Measurements from ENCODE around the gene EMILIN3. TPM values are rescaled to one million over a fixed set of nuclear protein-coding genes. Genes with fewer than 3 reads are reported as not detected.
A peak's percentile ranks its signal among the peaks of the same experiment; 100 is the strongest.

EMILIN3 gene
- polyA plus RNA-seq, 1 of the 3 experiments (the other 2 are of a cell fraction): 0.02 TPM

GRCh38 chr20:41330343-41330720, 36.3 kb downstream of the EMILIN3 start (continued):
- TF ChIP-seq CTCF (IDR thresholded peaks at IDR 0.05) (no peak), RXRA (IDR thresholded peaks at IDR 0.05; ENCODE audit: borderline replicate concordance, low read depth) (no peak), FOSL2 (IDR thresholded peaks at IDR 0.05; ENCODE audit: borderline replicate concordance, low read depth) (no peak)

GRCh38 chr20:41329435-41330342, 36.9 kb downstream of the EMILIN3 start:
- no peaks in the 10 kb centered on the region for H3K27me3 ChIP-seq (ENCODE audit: insufficient read depth)
- peak overlapping the region; percentile 91 for H2AFZ ChIP-seq (ENCODE audit: low read depth)
- ChIA-PET POLR2A (no interaction called here), CTCF (interaction anchor here (0.6 to 3.7 kb wide), 3 partner anchors 11 to 367 kb away, joined by 3 to 18 read pairs (median 5); partner anchors contain the start of gene LPIN3)
- no peak overlapping the region for H3K4me3 ChIP-seq (ENCODE audit: low read depth in 2 of 2, low read length in 1 of 2)
- H3K9ac ChIP-seq: peak overlapping the region; percentile 62
- no peaks in the 10 kb centered on the region for H4K20me1 ChIP-seq (ENCODE audit: insufficient read depth)
- H3K4me2 ChIP-seq: peak overlapping the region; percentile 72
- H3K79me2 ChIP-seq (ENCODE audit: insufficient read depth): no peaks in the 10 kb centered on the region
- peak overlapping the region; percentile 3 to 93; a peak in 3 of 4 replicates for H3K27ac ChIP-seq (ENCODE audit: low read depth in 2 of 2, low read length in 1 of 2)
- DNase-seq: no peak
- WGBS (ENCODE audit: low lambda C conversion rate): 26% methylated on average over 12 of the region's 14 CpGs
- H3K36me3 ChIP-seq (replicated peaks in 1 of 2; ENCODE audit: control insufficient read depth in 1 of 2, insufficient read depth in 2 of 2, low read length in 1 of 2): no peaks in the 10 kb centered on the region
- H3K4me1 ChIP-seq (ENCODE audit: control insufficient read depth in 1 of 2, insufficient read depth in 2 of 2, low read depth in 1 of 2, low read length in 1 of 2): peaks cover 0 to 14% of the 10 kb centered on the region in 2 experiments; a peak in 1 of 4 replicates
- H3K9me3 ChIP-seq: no peaks in the 10 kb centered on the region
- H3F3A ChIP-seq (replicated peaks; ENCODE audit: insufficient read depth): peaks cover 13% of the 10 kb centered on the region
- no peaks in the 10 kb centered on the region for H3K9me2 ChIP-seq
- TF ChIP-seq USF1 (IDR thresholded peaks at IDR 0.05; ENCODE audit: borderline replicate concordance, low read depth) (peak; percentile 84), RCOR1 (IDR thresholded peaks at IDR 0.05; ENCODE audit: low read length) (no peak), NFIC (IDR thresholded peaks at IDR 0.05; ENCODE audit: borderline replicate concordance) (peak; percentile 25; the same call in 1 of the 2 replicates), FOSL2 (IDR thresholded peaks at IDR 0.05; ENCODE audit: borderline replicate concordance, low read depth) (peak; percentile 89), TEAD4 (IDR thresholded peaks at IDR 0.05; ENCODE audit: borderline replicate concordance, insufficient read depth) (0 out of 2 replicates have a peak, but pooled peaks have one; percentile 32), SMC3 (IDR thresholded peaks at IDR 0.05; ENCODE audit: low read depth, low read length) (no peak), RAD21 (IDR thresholded peaks at IDR 0.05; ENCODE audit: low read length) (no peak), FOXJ3 (CRISPR knock-in tag; IDR thresholded peaks at IDR 0.05) (no peak), NRF1 (IDR thresholded peaks at IDR 0.05; ENCODE audit: low read depth, low read length) (no peak), RXRA (IDR thresholded peaks at IDR 0.05; ENCODE audit: borderline replicate concordance, low read depth) (peak; percentile 16; the same call in 1 of the 2 replicates), EZH2phosphoT487 (IDR thresholded peaks at IDR 0.05; ENCODE audit: borderline replicate concordance, low read depth) (no peak), GATA2 (CRISPR knock-in tag; IDR thresholded peaks at IDR 0.05) (no peak), REST (IDR thresholded peaks at IDR 0.05; ENCODE audit: low read depth, low read length) (peak; percentile 45; the same call in 1 of the 2 replicates), TAF1 (IDR thresholded peaks at IDR 0.05; ENCODE audit: borderline replicate concordance, low read depth, low read length) (peak; percentile 22; the same call in 1 of the 2 replicates), ELF1 (IDR thresholded peaks at IDR 0.05) (no peak), CHD2 (IDR thresholded peaks at IDR 0.05; ENCODE audit: low read length, partially characterized antibody) (no peak), SIN3A (IDR thresholded peaks at IDR 0.05; ENCODE audit: borderline replicate concordance, low read depth, low read length) (peak; percentile 62; the same call in 1 of the 2 replicates), USF2 (IDR thresholded peaks at IDR 0.05; ENCODE audit: borderline replicate concordance, low read depth, low read length) (no peak), MEF2A (IDR thresholded peaks at IDR 0.05; ENCODE audit: borderline replicate concordance, low read depth) (peak; percentile 63; the same call in 1 of the 2 replicates), JUND (IDR thresholded peaks at IDR 0.05) (peak; percentile 63)
